T-cell (primary cell): ENCODE data around the gene OR4D10. TPM values are rescaled to one million over a fixed set of nuclear protein-coding genes. Genes with fewer than 3 reads are reported as not detected.

Experiments used
- ATAC-seq, 4 experiments: fragments of 200-7000 bp in 3 of 4; fragments of 150-1000 bp in 1 of 4; cut with Tn5 transposase; replicated peaks in 1 of 4; 1 replicate in 3 of 4; 2 replicates in 1 of 4; pipeline ENCODE4 v1.10.0; 2021; ENCODE audit warnings: moderate library complexity in 3 of 4, mild to moderate bottlenecking in 2 of 4, moderate number of reproducible peaks in 1 of 4
- CTCF ChIA-PET, 2 donors: fragments of 300-600 bp; sonication (Branson Sonifier 250); formaldehyde crosslinking; loops; one replicate each; lab custom pipeline; 2022; ENCODE audit warnings: antibody characterized with exemption in 2 of 2; lab: Charles Lee
- POLR2A ChIA-PET, 2 donors: fragments of 300-600 bp; sonication (Branson Sonifier 250); formaldehyde crosslinking; loops; one replicate each; lab custom pipeline; 2022; ENCODE audit warnings: antibody characterized with exemption in 2 of 2; lab: Charles Lee
- DNase-seq, 35 experiments: peaks; one replicate each; pipeline versions ENCODE4 v3.0.0 to v3.0.0-alpha.2; 2013 to 2023
- H3K27ac ChIP-seq: one replicate; pipeline ENCODE4 v1.5.1; 2013; ENCODE audit warnings: low read length
- H3K27me3 ChIP-seq, 2 experiments: replicated peaks in 1 of 2; 1 replicate in 1 of 2; 2 replicates in 1 of 2; pipeline versions ENCODE4 v1.6.1 to v1.7.0; 2013; ENCODE audit warnings: low read length in 1 of 2, mixed read lengths in 1 of 2; ENCODE audit not compliant: control insufficient read depth in 2 of 2, insufficient read depth in 2 of 2; ENCODE audit errors: extremely low read depth in 1 of 2
- H3K36me3 ChIP-seq, 2 donors: 1 replicate in 1 of 2; 2 replicates in 1 of 2; pipeline versions ENCODE4 v1.6.1 to v1.7.0; 2013; ENCODE audit warnings: low read length in 1 of 2; ENCODE audit not compliant: control insufficient read depth in 2 of 2, insufficient read depth in 1 of 2; ENCODE audit errors: extremely low read depth in 1 of 2
- H3K4me1 ChIP-seq, 2 experiments: 1 replicate in 1 of 2; 2 replicates in 1 of 2; pipeline versions ENCODE4 v1.6.1 to v1.7.0; 2013; ENCODE audit warnings: low read length in 2 of 2, mixed read lengths in 1 of 2; ENCODE audit not compliant: insufficient read depth in 2 of 2, control insufficient read depth in 1 of 2; ENCODE audit errors: extremely low read depth in 1 of 2
- H3K4me3 ChIP-seq, 2 donors: 1 replicate in 1 of 2; 2 replicates in 1 of 2; pipeline versions ENCODE4 v1.5.1 to v1.7.0; 2013; ENCODE audit warnings: mild to moderate bottlenecking in 2 of 2, low read length in 1 of 2, moderate library complexity in 1 of 2; ENCODE audit not compliant: control insufficient read depth in 1 of 2; ENCODE audit errors: extremely low read depth in 1 of 2
- H3K9me3 ChIP-seq: 2 replicates; pipeline ENCODE4 v1.7.0; 2013
- H3K27ac Mint-ChIP-seq, 2 donors: one replicate each; pipeline ENCODE4 v1.8.0; 2020 to 2021; ENCODE audit warnings: mild to moderate bottlenecking in 2 of 2, mixed read lengths in 2 of 2
- H3K27me3 Mint-ChIP-seq, 2 donors: one replicate each; pipeline ENCODE4 v1.8.0; 2021 to 2022; ENCODE audit warnings: mixed read lengths in 2 of 2
- H3K36me3 Mint-ChIP-seq: one replicate; pipeline ENCODE4 v1.8.0; 2021; ENCODE audit warnings: mixed read lengths
- H3K4me1 Mint-ChIP-seq, 3 donors: one replicate each; pipeline ENCODE4 v1.8.0; 2020 to 2022; ENCODE audit warnings: mixed read lengths in 3 of 3, mild to moderate bottlenecking in 1 of 3
- H3K4me3 Mint-ChIP-seq, 3 donors: one replicate each; pipeline ENCODE4 v1.8.0; 2020 to 2022; ENCODE audit warnings: mild to moderate bottlenecking in 3 of 3, mixed read lengths in 3 of 3, moderate library complexity in 3 of 3
- H3K9me3 Mint-ChIP-seq, 3 donors: one replicate each; pipeline ENCODE4 v1.8.0; 2020 to 2022; ENCODE audit warnings: mixed read lengths in 3 of 3
- WGBS: methylation state at CpG from one replicate; pipeline ENCODE4 v1.1.5; 2013; ENCODE audit warnings: missing lambda C conversion rate; ENCODE audit not compliant: insufficient coverage; 5-methylcytosine and 5-hydroxymethylcytosine counted together
- total RNA-seq, 35 experiments: library from RNA in 6 of 35; stranded (reverse) in 6 of 35; fragments of 120-200 nt in 1 of 35; gene quantifications; one replicate each; pipeline versions ENCODE4 v1.2.1 to v1.2.4 and lab custom pipeline; 2013 to 2026

Gene OR4D10
- not detected for total RNA-seq
- total RNA-seq (2013): not detected
- total RNA-seq (lab: John Stamatoyannopoulos, UW): 0 reads per million in 29 experiments

DNA sequence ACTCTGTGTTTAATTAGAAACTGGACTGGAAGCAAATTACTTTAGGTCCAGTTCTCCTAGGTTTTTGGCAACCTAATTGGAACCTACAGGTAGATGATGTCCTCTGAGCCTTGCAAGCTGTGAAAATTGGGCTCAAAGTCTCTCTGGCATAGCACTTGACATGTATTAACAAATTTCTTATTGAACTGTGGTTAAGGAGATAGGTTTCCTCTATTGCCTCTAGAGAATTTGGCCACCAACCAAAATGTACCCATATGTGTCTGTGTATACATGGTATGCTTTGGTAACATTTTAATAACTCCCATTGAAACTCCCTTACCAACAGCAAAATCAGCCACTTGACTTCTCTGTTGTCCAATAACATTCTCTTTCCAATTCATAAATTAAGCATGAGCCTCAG lies at the start of gene OR4D10:
OR4D10 (plus strand) TSS at position 301 of the 400 bp plus-strand sequence. CDS start 4,115 bp downstream, outside the sequence.
- POLR2A ChIA-PET: no interaction called here
- no peaks in the 10 kb centered on the region for H3K9me3 Mint-ChIP-seq
- no peaks in the 10 kb centered on the region for H3K4me1 ChIP-seq
- H3K4me3 ChIP-seq: no peak within 1 kb of the TSS
- no peaks in the 10 kb centered on the region for H3K9me3 ChIP-seq
- ATAC-seq (no peak), DNase-seq (no peak)
- H3K4me1 Mint-ChIP-seq: no peaks in the 10 kb centered on the region
- CTCF ChIA-PET: no interaction called here
- H3K36me3 Mint-ChIP-seq: no peaks in the 10 kb centered on the region
- no peaks in the 10 kb centered on the region for H3K36me3 ChIP-seq
- H3K27me3 Mint-ChIP-seq: peaks cover 23 to 26% of the 10 kb centered on the region in 2 donors
- H3K27me3 ChIP-seq: peaks cover 0 to 3% of the 10 kb centered on the region in 2 experiments
- no peak within 1 kb of the TSS for H3K27ac ChIP-seq
- no peak within 1 kb of the TSS for H3K27ac Mint-ChIP-seq
- no peak within 1 kb of the TSS for H3K4me3 Mint-ChIP-seq

DNA sequence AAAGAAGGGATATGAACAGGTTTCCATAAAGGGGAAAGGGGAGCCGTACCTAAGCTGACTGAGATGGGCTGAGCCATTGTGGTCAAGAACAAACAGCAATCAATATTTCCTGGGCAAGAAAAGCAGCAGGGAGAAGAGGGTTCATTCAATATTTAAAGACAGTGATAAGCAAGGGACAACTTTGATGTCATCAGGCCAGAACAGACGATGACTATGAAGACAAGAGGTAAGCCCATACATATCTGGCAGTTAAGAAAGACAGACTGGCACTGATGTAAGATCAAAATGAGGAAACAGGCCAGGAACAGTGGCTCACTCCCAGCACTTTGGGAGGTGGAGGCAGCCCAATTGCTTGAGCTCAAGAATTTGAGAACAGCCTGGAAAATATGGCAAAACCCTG lies 49.3 kb upstream of the OR4D10 start:
- whole genome bisulfite sequencing: 62% methylated on average over 2 of the region's 2 CpGs
- Mint-ChIP-seq H3K4me3 (no peak overlapping the region), H3K27me3 (peaks cover 5 to 16% of the 10 kb centered on the region in 2 donors), H3K9me3 (no peaks in the 10 kb centered on the region), H3K27ac (no peak overlapping the region), H3K4me1 (no peaks in the 10 kb centered on the region), H3K36me3 (no peaks in the 10 kb centered on the region)
- Histone ChIP-seq H3K36me3 (no peaks in the 10 kb centered on the region), H3K27ac (no peak overlapping the region), H3K27me3 (peaks cover 0 to 3% of the 10 kb centered on the region in 2 experiments), H3K4me3 (no peak overlapping the region), H3K4me1 (no peaks in the 10 kb centered on the region), H3K9me3 (no peaks in the 10 kb centered on the region)
- DNase-seq (no peak), ATAC-seq (no peak)
- ChIA-PET CTCF (no interaction called here), POLR2A (no interaction called here)

DNA sequence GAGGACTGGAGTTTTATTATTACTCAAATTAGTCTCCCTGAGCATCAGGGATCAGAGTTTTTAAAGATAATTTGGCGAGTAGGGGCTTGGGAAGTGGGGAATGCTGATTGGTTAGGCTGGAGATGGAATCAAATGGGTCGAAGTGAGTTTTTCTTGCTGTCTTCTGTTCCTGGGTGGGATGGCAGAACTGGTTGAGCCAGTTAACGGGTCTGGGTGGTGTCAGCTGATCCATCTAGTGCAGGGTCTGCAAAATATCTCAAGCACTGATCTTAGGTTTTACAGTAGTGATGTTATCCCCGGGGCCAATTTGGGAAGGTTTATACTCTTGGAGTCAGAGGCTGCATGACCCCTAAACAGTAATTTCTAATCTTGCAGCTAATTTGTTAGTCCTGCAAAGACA lies 48.0 kb upstream of the OR4D10 start:
- ATAC-seq (no peak), DNase-seq (no peak)
- Histone ChIP-seq H3K36me3 (no peaks in the 10 kb centered on the region), H3K4me3 (no peak overlapping the region), H3K9me3 (no peaks in the 10 kb centered on the region), H3K4me1 (no peaks in the 10 kb centered on the region), H3K27ac (no peak overlapping the region), H3K27me3 (peaks cover 0 to 3% of the 10 kb centered on the region in 2 experiments)
- Mint-ChIP-seq H3K4me1 (no peaks in the 10 kb centered on the region), H3K27ac (no peak overlapping the region), H3K27me3 (peaks cover 6 to 14% of the 10 kb centered on the region in 2 donors), H3K9me3 (no peaks in the 10 kb centered on the region), H3K36me3 (no peaks in the 10 kb centered on the region), H3K4me3 (no peak overlapping the region)
- POLR2A ChIA-PET: no interaction called here
- WGBS: 65% methylated on average over 3 of the region's 4 CpGs
- CTCF ChIA-PET: no interaction called here

DNA sequence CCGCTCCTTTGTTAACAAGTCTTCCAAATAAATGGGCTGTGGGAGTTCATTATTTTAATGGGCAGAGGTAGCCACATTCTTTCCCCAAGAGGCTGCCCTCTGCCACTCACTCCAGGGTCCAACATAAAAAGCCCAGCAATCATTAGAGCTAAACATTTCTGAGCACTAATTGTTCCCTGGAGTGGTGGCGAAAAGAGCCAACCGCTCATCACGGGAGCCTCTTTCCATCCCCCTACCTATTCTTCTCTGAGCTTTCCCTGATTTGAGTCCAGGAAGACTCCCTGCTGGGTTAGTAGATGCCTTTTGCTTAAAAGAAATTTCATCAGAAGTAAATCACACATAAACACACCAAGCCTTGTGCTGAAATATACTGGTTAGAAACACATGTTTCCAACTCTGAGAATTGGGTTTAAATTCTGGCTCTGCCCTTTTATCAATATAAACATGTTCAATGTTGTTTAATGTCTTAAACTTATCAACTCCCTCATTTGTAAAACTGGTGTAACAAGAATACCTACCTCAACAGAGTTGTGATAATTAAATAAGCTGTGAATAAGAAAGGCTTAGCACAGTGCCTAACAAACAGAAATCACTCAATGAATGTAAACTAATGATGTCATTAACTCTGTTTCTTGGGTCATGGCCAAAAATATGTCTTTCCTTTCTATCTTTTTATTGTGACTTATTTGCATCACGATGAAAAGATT lies 46.6 kb upstream of the OR4D10 start, which contains the start of gene OR5A2:
OR5A2 (minus strand) TSS at position 53 of the 707 bp plus-strand sequence. CDS start 3,460 bp downstream, outside the sequence.
- ATAC-seq: no peak
- no peaks in the 10 kb centered on the region for H3K9me3 ChIP-seq
- Mint-ChIP-seq H3K27me3 (peaks cover 8 to 15% of the 10 kb centered on the region in 2 donors), H3K4me3 (no peak within 1 kb of the TSS), H3K27ac (no peak within 1 kb of the TSS), H3K36me3 (no peaks in the 10 kb centered on the region), H3K9me3 (no peaks in the 10 kb centered on the region), H3K4me1 (no peaks in the 10 kb centered on the region)
- no peaks in the 10 kb centered on the region for H3K4me1 ChIP-seq
- DNase-seq: no peak
- H3K27ac ChIP-seq: no peak within 1 kb of the TSS
- no peak within 1 kb of the TSS for H3K4me3 ChIP-seq
- peaks cover 0 to 3% of the 10 kb centered on the region in 2 experiments for H3K27me3 ChIP-seq
- H3K36me3 ChIP-seq: no peaks in the 10 kb centered on the region
- CTCF ChIA-PET: no interaction called here
- POLR2A ChIA-PET: no interaction called here
- WGBS: 80% methylated on average over 1 of the region's 5 CpGs

DNA sequence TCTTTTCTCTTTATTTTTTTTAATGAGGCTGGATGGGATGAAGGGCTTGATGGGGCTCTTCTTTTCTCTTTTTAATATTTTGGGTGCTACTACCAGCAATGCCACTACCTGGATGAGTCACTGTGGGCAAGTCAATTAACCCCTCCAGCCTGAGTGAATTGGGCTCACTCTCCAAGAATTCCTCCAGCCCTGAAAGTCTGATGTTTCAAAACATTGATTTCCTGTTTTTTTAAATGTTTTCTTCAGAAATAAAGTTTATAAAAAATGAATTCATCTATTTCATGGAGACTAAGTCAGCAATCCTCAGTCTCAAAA lies 46.1 kb upstream of the OR4D10 start:
- CTCF ChIA-PET: no interaction called here
- Histone ChIP-seq H3K27ac (no peak overlapping the region), H3K27me3 (peaks cover 0 to 3% of the 10 kb centered on the region in 2 experiments), H3K4me3 (no peak overlapping the region), H3K4me1 (no peaks in the 10 kb centered on the region), H3K36me3 (no peaks in the 10 kb centered on the region), H3K9me3 (no peaks in the 10 kb centered on the region)
- ATAC-seq (no peak), DNase-seq (no peak)
- Mint-ChIP-seq H3K36me3 (no peaks in the 10 kb centered on the region), H3K4me1 (no peaks in the 10 kb centered on the region), H3K27ac (no peak overlapping the region), H3K27me3 (peaks cover 10 to 15% of the 10 kb centered on the region in 2 donors), H3K9me3 (no peaks in the 10 kb centered on the region), H3K4me3 (no peak overlapping the region)
- POLR2A ChIA-PET: no interaction called here

DNA sequence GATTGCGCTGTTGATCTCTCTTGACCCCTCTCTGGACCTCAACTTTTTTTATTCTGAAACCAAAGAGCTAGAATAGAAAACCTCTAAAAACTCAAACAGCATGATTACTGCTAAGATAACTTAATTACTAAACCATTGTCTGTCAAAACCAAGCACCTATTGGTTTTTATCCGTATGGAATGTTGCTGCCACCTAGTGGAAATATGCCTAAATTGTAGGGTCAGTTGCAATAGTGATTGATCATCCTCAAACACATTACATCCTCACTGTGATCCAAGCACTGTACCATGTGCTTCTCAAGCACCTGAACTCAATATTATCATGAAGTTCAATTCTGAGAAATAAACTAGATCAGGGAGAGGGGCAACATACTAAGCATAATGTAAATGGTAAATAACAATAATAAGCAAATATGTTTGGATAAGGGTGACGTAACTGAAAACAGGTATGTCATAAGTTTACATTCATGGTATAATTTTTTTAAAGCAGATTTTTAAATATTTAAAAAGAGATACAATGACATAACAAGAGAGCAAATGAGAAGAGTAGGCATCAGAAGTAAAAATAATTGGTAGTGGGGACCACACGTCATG lies 43.1 kb upstream of the OR4D10 start:
- no peaks in the 10 kb centered on the region for H3K4me1 Mint-ChIP-seq
- ChIA-PET CTCF (interaction anchor here (0.6 to 3.6 kb wide), 7 partner anchors 9 to 294 kb away, joined by 3 to 19 read pairs (median 3); partner anchors contain the start of gene DTX4 (in 2 of the 2)), POLR2A (interaction anchor here in 1 of 2 donors (0.6 kb wide), 1 partner anchor 227 kb away, joined by 5 read pairs; no protein-coding TSS in a partner anchor)
- Histone ChIP-seq H3K4me1 (no peaks in the 10 kb centered on the region), H3K27ac (no peak overlapping the region), H3K4me3 (no peak overlapping the region), H3K27me3 (no peaks in the 10 kb centered on the region), H3K9me3 (no peaks in the 10 kb centered on the region), H3K36me3 (no peaks in the 10 kb centered on the region)
- no peak overlapping the region for H3K4me3 Mint-ChIP-seq
- DNase-seq: peak in 20 of 35 experiments; percentile 0 to 75 (median 18)
- peak in 3 of 4 experiments; percentile 63 to 75 (median 69) for ATAC-seq
- no peaks in the 10 kb centered on the region for H3K36me3 Mint-ChIP-seq
- H3K9me3 Mint-ChIP-seq: no peaks in the 10 kb centered on the region
- H3K27me3 Mint-ChIP-seq: peaks cover 8 to 13% of the 10 kb centered on the region in 2 donors
- WGBS: 100% methylated on average over 1 of the region's 4 CpGs
- no peak overlapping the region for H3K27ac Mint-ChIP-seq
